ENCODE data around the gene ATP10B.

- no peak for TF ChIP-seq RAD21 (conservative IDR thresholded peaks at IDR 0.05)
- no peak for TF ChIP-seq CTCF (IDR thresholded peaks at IDR 0.05; ENCODE audit: poor library complexity, severe bottlenecking)
- TF ChIP-seq REST (IDR thresholded peaks at IDR 0.05; ENCODE audit: borderline replicate concordance), result no peak
- no peak for TF ChIP-seq TAF1 (IDR thresholded peaks at IDR 0.05; ENCODE audit: low read depth)
- no peak for TF ChIP-seq SMC3 (conservative IDR thresholded peaks at IDR 0.05; ENCODE audit: poor library complexity)
- TF ChIP-seq POLR2AphosphoS5 (IDR thresholded peaks at IDR 0.05), result no peak
- TF ChIP-seq EZH2 (IDR thresholded peaks at IDR 0.05; ENCODE audit: borderline replicate concordance, insufficient read depth, low read length, poor library complexity, severe bottlenecking), result no peak
- no peak for TF ChIP-seq EP300 (conservative IDR thresholded peaks at IDR 0.05; ENCODE audit: poor library complexity, severe bottlenecking)
Measured at GRCh38 chr5:160772854-160773253, 79.2 kb downstream of the ATP10B start.

Measured in neural cell (in vitro differentiated cells).